CD4-positive, alpha-beta T cell treated with Interferon alpha-2 for 1 hour (primary cell): Measurements from ENCODE around the gene PDE4D.

Experiments
- DNase-seq, 2 donors: peaks; one replicate each; pipeline ENCODE4 v3.0.0-alpha.2; 2020 to 2022

PDE4D gene

DNA sequence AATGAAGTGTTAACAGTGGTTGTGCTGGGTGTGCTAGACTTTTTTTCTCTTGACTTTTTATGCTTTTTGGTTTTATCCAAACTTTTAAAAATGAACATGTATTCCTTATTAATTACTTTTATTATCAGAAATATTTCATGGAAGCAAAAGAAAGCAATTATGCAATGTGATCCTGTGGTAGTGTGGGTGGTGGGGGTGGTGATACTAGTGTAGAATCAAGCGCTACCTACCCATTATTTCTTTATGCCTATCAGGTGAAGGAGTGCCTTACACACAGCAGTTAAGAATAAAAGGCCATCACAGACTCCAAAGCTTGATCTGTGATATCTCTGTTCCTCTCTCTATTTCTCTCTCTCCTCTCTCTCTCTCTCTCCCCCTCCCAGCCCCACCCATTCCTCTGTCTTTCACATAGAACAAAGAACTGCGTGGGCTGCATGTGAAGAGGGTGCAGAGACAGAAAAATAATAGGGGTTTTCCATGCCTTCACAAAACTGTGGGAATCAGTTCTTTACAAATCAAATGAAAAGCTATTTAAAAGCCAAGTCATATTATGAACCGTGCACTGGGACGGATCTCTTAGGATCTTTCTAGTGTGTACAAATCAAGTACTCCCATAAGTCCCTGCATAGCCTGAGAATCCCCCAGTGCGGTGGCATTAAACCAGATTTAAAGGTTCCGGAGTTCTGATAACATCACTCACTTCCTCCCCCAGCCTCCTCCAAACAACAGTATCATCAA, 959.5 kb downstream of the PDE4D start:
- DNase-seq, result peak; percentile 11 to 54

- no peak for DNase-seq
Measured at GRCh38 chr5:58932057-58932612, 961.4 kb downstream of the PDE4D start.

GRCh38 chr5:58930520-58930919, 963.0 kb downstream of the PDE4D start:
- DNase-seq, result no peak

DNA sequence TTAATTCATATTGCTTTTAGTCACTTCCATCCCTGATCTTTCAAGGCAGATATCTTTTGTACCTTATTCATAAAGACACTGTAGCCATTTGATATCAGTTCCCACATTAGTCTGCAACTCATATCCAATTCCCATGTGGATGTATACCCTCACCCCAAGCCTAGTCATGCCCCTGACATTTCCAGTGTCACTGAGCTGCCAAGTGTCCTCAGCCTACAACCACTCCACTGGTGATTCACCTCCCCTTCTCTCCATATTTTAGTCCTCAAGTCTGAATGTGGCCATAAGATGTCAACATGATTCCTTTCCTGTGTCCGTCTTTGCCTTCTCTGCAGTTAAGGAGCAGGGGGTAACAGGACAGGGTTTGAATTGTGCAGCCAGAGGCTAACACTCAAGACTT, 963.8 kb downstream of the PDE4D start:
- no peak for DNase-seq

DNA sequence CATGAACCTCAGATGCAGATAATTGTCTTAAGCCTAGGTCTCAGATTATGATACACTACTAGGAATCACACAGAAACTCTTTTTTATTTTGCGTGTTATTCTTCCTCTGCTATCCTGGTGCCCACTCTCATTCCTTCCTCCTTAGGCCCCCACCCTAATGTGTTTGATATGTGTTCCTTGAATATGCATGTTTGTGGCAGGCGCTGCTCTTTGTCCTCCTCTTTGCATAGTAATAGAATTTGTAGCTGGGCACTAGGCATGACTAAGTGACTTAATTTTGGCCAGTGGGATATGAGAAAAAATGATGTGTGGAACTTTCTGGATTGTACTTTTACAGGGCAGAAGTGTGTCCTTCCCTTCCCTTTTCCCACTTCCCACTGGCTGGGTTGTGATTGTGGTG, 965.6 kb downstream of the PDE4D start:
- DNase-seq, result no peak

GRCh38 chr5:58927181-58927580, 966.3 kb downstream of the PDE4D start:
- DNase-seq, result no peak

GRCh38 chr5:58926541-58926935, 967.0 kb downstream of the PDE4D start:
- DNase-seq, result no peak

DNA sequence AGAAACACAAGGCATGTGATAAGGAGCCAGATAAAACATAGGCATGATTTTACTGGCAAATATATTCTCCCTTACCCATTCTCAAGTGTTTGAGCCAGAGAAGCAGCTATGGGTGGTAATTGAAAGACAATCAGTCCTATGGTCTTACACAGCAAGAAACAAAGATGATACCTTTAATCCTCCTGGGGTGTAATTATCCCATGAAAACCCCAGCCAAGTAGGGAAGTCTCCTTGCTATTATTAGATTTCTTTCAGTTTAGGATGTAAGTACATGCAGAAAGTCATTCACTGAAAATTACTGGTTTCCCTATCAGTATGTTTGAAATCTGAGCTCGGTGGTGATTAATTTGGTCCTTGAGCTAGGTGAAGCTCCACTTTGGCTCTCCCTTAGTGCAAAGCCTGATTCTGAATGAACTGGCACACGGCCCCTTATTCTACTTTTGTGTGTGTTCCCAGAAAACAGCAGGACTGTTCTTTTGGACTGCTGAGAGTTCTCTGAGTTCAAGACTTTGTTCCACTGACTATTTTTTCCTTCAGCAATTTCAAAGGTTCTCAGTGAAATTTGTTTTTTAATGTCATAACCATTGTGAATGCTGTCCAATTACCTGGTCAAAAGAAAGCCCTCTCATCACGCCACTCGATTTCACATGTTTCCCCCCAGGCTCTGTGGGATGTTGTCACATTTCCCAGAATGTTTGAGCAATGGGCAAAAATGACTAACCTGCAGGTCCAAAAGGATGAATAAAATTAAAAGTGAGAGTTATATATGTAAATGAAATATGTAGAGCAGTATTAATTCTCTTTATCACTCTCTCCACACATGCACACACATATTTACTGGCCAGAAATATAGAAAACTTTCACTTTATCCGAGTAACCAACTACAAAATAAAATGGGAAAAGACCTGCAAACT, 967.6 kb downstream of the PDE4D start:
- DNase-seq, result no peak

DNA sequence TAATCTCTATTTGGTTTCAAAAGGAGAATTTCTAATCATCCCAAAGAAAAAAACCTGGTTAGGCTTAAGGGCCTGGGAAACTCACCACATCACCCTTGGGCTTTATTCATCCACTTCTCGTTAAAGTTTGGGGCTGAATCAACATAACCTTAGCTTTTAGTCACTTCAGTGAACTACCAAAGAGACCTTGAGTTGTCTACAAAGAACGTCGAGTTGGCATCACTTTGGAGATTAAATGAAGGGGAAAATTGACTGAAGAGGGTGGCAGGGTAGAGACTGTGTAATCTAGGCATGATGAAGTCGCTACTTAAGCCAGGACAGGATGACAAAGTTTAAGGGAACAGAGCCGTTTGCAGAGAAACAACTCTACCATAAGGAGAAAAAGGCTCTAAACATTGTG, 969.2 kb downstream of the PDE4D start:
- no peak for DNase-seq

DNA sequence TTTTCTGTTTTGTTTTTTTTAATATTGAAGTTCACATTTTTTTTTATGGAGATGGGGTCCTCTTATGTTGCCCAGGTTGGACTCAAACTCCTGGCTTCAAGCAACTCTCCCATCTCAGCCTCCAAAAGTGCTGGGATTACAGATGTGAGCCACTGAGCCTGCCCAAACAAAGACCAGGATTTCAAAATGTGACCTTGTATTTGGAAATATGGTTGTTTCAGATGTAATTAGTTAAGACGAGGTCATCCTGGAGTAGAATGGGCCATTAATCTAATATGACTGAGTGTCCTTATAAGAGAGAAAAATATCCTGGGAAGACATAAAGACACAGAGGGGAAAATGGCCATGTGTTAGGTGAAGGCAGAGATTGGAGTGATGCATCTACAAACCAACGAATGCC, 970.2 kb downstream of the PDE4D start:
- DNase-seq, result no peak

- no peak for DNase-seq
Measured at GRCh38 chr5:58922461-58923171, 970.9 kb downstream of the PDE4D start.

DNA sequence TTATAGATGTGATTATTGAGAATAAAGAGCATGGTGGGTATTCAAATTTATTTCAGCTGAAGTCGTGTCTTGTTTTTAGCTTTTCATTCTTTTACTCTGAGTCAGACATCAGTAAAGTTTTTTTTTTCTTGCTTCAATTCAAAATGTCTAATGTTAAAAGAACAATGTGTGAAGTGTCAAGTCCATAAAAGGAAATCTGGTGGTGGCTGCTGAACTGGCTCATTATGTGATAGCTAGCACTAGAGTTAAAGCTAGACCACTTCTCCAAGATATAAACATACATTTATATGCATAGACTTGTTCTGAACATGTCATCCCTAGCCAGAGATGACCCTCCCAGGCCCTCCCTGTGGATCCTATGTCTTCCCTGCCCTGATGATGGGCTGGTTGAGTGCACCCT, 972.4 kb downstream of the PDE4D start:
- no peak for DNase-seq

DNA sequence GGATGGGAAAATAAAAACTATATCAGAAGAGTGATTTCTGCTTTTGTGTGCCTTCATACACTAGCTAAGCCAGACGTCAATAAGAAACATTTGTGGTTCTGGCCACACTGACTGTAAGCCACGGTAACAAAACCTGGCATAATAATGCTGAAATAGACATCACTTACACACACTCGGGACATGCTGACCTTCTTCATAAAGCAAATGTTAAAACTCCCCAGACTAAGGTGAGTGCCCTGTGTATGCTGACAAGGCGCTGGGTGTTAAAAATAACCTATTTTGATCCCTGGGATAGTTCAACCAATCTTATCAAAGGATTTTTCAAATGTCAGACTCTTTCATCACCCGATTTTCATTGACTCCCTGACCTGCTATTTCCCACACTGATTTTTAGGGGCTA, 973.7 kb downstream of the PDE4D start:
- DNase-seq, result no peak
